Astrocyte of the spinal cord (primary cell): ENCODE measurements around the gene CD22.

ENCODE experiments used
- DNase-seq: peaks from one replicate; pipeline ENCODE4 v3.0.0; 2011; ENCODE audit warnings: low read depth, low spot score
- H3K4me3 ChIP-seq: 2 replicates; pipeline ENCODE4 v1.5.1; 2011; ENCODE audit warnings: low read depth, mild to moderate bottlenecking, low read length, moderate library complexity
- CTCF ChIP-seq: IDR thresholded peaks from 2 replicates; pipeline ENCODE4 v1.5.1; 2012; ENCODE audit warnings: low read depth, mild to moderate bottlenecking, low read length, inconsistent platforms
- in situ Hi-C: cut with HindIII; loops from 2 replicates; pipeline ENCODE4 v1.10.0; 2017; ENCODE audit warnings: low sequenced_read_pairs

CD22 gene

GRCh38 chr19:35330475-35330874 lies 1.5 kb downstream of the CD22 start:
- no peak for TF ChIP-seq CTCF
- H3K4me3 ChIP-seq, result no peak overlapping the region
- in situ Hi-C loops, result no loop called here
- DNase-seq, result no peak

GRCh38 chr19:35331551-35332214 lies 2.7 kb downstream of the CD22 start:
- no peak overlapping the region for H3K4me3 ChIP-seq
- in situ Hi-C loops, result no loop called here
- TF ChIP-seq CTCF, result no peak
- no peak for DNase-seq

GRCh38 chr19:35332817-35333216 lies 3.8 kb downstream of the CD22 start:
- no peak for DNase-seq
- in situ Hi-C loops, result no loop called here
- H3K4me3 ChIP-seq, result no peak overlapping the region
- TF ChIP-seq CTCF, result no peak

GRCh38 chr19:35334144-35334753 lies 5.3 kb downstream of the CD22 start:
- no peak overlapping the region for H3K4me3 ChIP-seq
- in situ Hi-C loops, result no loop called here
- no peak for DNase-seq
- no peak for TF ChIP-seq CTCF

- no peak for TF ChIP-seq CTCF
- in situ Hi-C loops, result no loop called here
- no peak overlapping the region for H3K4me3 ChIP-seq
- no peak for DNase-seq
Measured at GRCh38 chr19:35336166-35336955, 7.4 kb downstream of the CD22 start.

- DNase-seq, result no peak
- in situ Hi-C loops, result no loop called here
- no peak overlapping the region for H3K4me3 ChIP-seq
- no peak for TF ChIP-seq CTCF
Measured at GRCh38 chr19:35337097-35337983, 8.4 kb downstream of the CD22 start.
